A204.1 (cell line): ENCODE measurements around the gene OR5B21.

Experiments used
- FAIRE-seq: peaks from 2 replicates; lab custom pipeline; 2012; peaks lifted over from hg19 to GRCh38; lab: Jason Lieb, UNC

OR5B21 gene

DNA sequence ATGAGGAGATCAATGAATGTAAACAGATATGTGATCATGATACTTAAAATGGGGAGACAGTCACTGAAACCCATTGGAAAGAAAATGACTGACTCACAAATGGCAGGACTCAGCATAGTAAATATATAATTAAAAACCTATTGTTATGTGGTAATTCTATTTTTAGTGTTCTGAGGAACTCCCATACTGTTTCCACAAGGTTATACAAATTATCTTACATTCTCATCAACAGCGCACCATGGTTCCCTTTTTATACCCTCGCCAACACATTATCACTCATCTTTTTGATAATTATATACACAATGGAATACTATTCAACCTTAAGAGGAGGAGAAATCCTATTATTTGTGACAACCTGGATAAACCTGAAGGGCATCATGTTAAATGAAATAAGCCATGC lies 17.1 kb downstream of the OR5B21 start:
- FAIRE-seq, result no peak

GRCh38 chr11:58487170-58487569 lies 20.7 kb downstream of the OR5B21 start:
- FAIRE-seq, result no peak

DNA sequence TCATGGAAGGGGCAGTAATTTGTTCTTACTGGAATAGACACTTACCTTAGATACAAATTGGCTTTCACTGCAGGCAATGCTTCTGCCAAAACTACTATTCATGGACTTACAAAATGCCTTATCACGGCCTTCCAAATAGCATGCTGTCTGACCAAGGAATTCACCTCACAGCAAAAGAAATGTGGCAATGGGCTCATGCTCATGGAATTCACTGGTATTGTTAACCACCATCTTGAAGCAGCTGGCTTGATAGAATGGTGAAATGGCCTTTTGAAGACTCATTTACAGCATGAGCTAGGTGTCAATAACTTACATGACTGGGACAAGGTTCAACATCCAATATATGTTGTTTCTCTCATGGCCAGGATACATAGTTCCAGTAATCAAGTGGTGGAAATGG lies 21.9 kb downstream of the OR5B21 start:
- no peak for FAIRE-seq

GRCh38 chr11:58471892-58472291 lies 36.0 kb downstream of the OR5B21 start:
- no peak for FAIRE-seq

- no peak for FAIRE-seq
Measured at GRCh38 chr11:58466293-58466692, 41.6 kb downstream of the OR5B21 start.

GRCh38 chr11:58465690-58466089 lies 42.2 kb downstream of the OR5B21 start:
- no peak for FAIRE-seq
